Dendritic cell treated with granulocyte-macrophage colony-stimulating factor and Interleukin-4, amounts not matched to agents 40 ng/mL and 50 ng/mL, for 4 days (primary cell): Measurements from ENCODE around the gene DYRK4.

Experiments
- H3K27ac Mint-ChIP-seq: one replicate; pipeline ENCODE4 v1.8.0; 2022; ENCODE audit warnings: mild to moderate bottlenecking, mixed read lengths
- H3K27me3 Mint-ChIP-seq: one replicate; pipeline ENCODE4 v1.8.0; 2022; ENCODE audit warnings: mild to moderate bottlenecking, mixed read lengths
- H3K36me3 Mint-ChIP-seq: one replicate; pipeline ENCODE4 v1.8.0; 2022; ENCODE audit warnings: low read depth, mixed read lengths
- H3K4me1 Mint-ChIP-seq: one replicate; pipeline ENCODE4 v1.8.0; 2022; ENCODE audit warnings: low read depth, mixed read lengths
- H3K4me3 Mint-ChIP-seq: one replicate; pipeline ENCODE4 v1.8.0; 2022; ENCODE audit warnings: mild to moderate bottlenecking, moderate library complexity, mixed read lengths
- H3K9me3 Mint-ChIP-seq: one replicate; pipeline ENCODE4 v1.8.0; 2022; ENCODE audit warnings: mixed read lengths
- intact Hi-C: fragments of 100-400 bp; cut with micrococcal nuclease; formaldehyde crosslinking; loops from one replicate; pipeline ENCODE4 v1.15.0; 2022

DYRK4 gene

DNA sequence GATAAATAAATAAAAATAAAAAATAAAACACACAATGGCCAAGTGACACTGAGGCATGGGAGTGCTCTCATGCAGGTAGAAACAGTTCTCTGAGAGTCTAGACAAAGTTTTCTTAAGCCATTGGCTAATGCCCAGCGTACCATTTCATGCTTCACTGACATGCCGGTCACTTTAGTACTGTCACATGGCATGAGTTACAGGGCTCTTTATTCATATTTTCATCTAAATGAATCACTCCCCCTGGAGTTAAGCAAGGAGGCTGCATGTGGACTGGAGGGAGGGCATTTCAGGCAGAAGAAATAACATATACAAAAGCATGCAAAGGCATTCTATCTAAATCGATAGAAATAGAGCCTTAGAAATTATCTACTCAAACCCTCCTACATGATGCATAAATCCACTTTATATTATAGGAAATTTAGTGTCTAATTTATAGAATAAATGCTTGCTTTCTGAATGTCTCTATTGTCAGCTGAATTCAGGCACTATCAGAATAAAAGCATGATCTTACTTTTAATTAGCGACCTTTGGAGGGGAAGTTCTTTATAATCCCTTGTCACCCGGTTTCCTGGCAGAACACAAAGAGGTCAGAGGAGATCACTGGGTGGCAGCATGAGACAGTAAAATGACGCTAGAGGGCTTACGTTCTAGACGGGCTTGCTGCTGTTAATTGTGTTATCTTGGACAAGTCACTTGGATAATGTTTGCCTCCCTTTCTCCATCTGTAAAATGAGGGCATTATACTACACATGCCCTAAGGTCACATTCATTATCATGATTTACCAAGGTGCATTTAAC is 17.5 kb downstream of the DYRK4 start:
- Mint-ChIP-seq H3K27ac (peak overlapping the region; percentile 25), H3K4me1 (no peaks in the 10 kb centered on the region), H3K9me3 (no peaks in the 10 kb centered on the region), H3K36me3 (no peaks in the 10 kb centered on the region), H3K27me3 (peaks cover 11% of the 10 kb centered on the region), H3K4me3 (no peak overlapping the region)
- intact Hi-C loops, result loop anchor here (1.0 kb wide), 1 partner anchor 179 kb away; no protein-coding TSS in a partner anchor

DNA sequence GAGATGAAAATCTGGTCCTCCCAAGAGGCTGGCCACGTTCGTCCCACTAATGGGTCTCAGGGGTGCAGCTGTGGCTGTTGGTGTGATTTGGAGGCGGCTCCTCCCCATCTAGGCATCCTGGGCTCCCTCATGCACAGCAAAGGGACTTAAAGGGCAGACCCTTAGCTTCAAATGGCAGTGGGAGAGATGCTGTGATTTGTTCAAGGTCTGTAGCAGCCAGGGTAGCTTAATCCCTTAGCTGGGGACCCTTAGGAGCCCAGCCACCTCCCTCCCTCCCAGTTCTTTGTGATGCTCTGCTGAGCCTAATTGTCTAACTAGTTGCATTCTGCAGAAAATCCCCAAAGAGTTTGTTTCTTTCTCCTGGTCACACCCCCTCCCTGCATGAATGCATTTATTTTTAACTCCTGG is 18.3 kb downstream of the DYRK4 start:
- no peak overlapping the region for H3K4me3 Mint-ChIP-seq

DNA sequence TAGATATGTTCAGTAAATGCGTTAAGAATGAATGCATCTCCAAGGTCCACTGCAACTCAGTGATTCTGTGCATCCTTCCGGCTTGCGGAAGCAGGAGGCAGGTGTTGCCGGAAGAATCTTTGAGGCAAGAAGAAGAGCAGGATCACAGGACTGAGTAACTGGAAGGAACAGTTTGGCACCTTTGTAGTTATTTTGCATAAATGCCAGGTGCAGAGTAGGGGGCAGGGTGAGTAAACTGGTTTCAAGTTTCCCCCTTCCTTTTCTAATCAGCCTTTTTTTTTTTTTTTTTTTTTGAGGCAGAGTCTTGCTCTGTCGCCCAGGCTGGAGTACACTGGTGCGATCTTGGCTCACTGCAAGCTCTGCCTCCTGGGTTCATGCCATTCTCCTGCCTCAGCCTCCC is 22.3 kb downstream of the DYRK4 start:
- intact Hi-C loops, result no loop called here
- Mint-ChIP-seq H3K36me3 (no peaks in the 10 kb centered on the region), H3K4me1 (no peaks in the 10 kb centered on the region), H3K27me3 (peaks cover 11% of the 10 kb centered on the region), H3K27ac (no peak overlapping the region), H3K9me3 (no peaks in the 10 kb centered on the region), H3K4me3 (no peak overlapping the region)

More for the DNA sequence above, 18.3 kb downstream of the DYRK4 start:
- H3K4me1 Mint-ChIP-seq, result no peaks in the 10 kb centered on the region
- intact Hi-C loops, result no loop called here
- no peaks in the 10 kb centered on the region for H3K36me3 Mint-ChIP-seq
- H3K9me3 Mint-ChIP-seq, result no peaks in the 10 kb centered on the region
- peaks cover 11% of the 10 kb centered on the region for H3K27me3 Mint-ChIP-seq
- peak overlapping the region; percentile 25 for H3K27ac Mint-ChIP-seq

DNA sequence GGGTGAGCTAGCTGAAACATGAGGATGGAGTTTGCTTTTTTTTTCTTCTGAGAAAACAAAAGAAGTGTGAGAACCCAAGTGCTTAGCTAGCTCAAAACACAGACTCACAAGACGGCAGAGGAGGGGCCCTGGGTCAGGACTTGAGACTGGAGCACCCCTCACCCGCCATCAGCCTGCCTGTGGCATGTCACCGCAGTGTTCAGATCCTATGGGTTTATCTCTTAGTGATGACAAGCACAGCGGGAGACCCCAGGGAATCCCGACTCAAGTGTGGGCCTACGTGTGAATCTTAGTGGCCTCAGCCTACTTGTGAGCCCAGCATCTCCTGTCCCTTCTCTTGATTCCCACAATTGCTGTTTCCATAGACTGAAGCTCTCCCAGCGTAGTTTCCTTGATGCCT is 22.9 kb downstream of the DYRK4 start:
- H3K27me3 Mint-ChIP-seq, result peaks cover 11% of the 10 kb centered on the region
- H3K27ac Mint-ChIP-seq, result no peak overlapping the region
- H3K4me3 Mint-ChIP-seq, result no peak overlapping the region
- no peaks in the 10 kb centered on the region for H3K9me3 Mint-ChIP-seq
- no peaks in the 10 kb centered on the region for H3K36me3 Mint-ChIP-seq
- no peaks in the 10 kb centered on the region for H3K4me1 Mint-ChIP-seq
- intact Hi-C loops, result no loop called here

DNA sequence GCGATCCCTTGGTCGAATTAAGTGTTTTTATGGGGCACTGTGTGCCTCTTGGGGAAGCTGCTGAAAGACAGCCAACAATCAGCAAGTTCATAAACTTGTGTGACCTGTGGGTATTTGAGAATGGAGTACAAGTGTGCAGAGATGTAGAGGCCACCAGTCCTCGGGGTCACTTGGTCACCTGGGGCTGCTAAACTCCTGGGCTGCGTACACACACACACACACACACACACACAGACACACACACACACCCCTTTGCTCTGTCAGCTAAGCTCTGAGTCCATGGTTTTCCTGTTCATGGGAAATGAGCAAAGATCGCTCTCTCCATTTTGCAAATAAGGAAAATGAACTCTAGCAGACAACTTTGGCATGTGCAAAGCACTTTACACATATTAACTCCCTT is 24.5 kb downstream of the DYRK4 start:
- intact Hi-C loops, result no loop called here
- no peak overlapping the region for H3K4me3 Mint-ChIP-seq
- H3K27me3 Mint-ChIP-seq, result peaks cover 8% of the 10 kb centered on the region
- no peaks in the 10 kb centered on the region for H3K36me3 Mint-ChIP-seq
- no peaks in the 10 kb centered on the region for H3K9me3 Mint-ChIP-seq
- H3K4me1 Mint-ChIP-seq, result no peaks in the 10 kb centered on the region
- no peak overlapping the region for H3K27ac Mint-ChIP-seq

DNA sequence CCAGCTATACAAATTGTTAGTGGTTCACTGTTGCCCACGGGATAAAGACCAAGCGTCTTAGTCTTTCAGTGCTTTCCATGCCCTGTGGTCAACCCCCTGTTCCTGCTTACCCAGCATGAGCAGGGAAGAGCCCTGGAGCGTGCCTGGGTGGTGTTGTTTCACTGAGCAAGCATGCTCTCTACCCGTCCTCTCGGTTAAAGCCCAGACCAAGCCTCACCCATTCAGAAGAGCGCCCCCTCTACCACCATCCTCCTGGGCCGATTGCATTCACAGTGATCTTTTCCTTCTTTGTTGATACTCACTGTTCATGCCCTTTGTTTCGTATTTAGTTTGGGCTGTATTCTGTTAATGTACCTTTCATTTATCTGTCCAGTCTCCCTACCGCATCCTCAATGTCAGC is 25.1 kb downstream of the DYRK4 start:
- intact Hi-C loops, result no loop called here
- Mint-ChIP-seq H3K9me3 (no peaks in the 10 kb centered on the region), H3K27me3 (peaks cover 7% of the 10 kb centered on the region), H3K4me1 (no peaks in the 10 kb centered on the region), H3K4me3 (no peak overlapping the region), H3K27ac (no peak overlapping the region), H3K36me3 (no peaks in the 10 kb centered on the region)

DNA sequence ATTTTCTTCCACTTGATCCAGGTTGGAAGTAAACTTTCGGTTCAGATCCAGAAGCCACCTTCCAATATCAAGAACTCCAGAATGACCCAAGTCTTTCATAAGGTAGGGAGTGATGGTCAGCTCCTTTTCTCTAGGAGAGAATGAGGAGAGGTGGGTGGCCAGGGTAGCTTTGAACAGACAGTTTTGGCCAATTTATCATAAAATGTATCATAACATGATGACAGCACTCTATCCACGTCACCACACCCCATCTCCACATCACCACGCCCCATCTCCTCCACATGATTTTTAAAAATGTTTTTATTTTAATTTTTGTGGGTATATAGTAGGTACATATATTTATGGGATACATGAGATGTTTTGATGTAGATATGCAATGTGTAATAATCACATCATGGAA is 26.9 kb downstream of the DYRK4 start:
- H3K9me3 Mint-ChIP-seq, result no peaks in the 10 kb centered on the region
- intact Hi-C loops, result no loop called here
- H3K36me3 Mint-ChIP-seq, result no peaks in the 10 kb centered on the region
- H3K27me3 Mint-ChIP-seq, result peaks cover under 1% of the 10 kb centered on the region
- H3K27ac Mint-ChIP-seq, result no peak overlapping the region
- H3K4me1 Mint-ChIP-seq, result no peaks in the 10 kb centered on the region
- H3K4me3 Mint-ChIP-seq, result no peak overlapping the region

DNA sequence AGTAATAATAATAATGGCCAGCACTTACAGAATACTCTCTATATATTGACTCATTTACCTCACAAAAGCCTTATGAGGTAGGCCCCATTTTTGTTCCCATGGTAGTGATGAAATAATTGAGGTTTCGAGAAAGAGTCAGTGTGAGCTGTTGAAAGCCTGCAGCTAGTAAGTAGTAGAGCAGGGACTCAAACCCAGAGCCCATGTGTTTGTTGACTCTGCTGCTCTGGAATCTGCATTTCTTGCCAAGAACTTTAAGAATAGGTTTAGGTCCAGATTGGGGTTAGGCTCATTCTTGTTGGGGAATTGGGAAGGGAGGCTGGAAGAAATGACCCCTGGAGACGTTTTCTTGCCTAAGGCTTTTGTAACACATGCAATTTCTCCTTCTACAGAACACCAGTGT is 27.9 kb downstream of the DYRK4 start:
- no peaks in the 10 kb centered on the region for H3K4me1 Mint-ChIP-seq
- peaks cover under 1% of the 10 kb centered on the region for H3K27me3 Mint-ChIP-seq
- H3K36me3 Mint-ChIP-seq, result no peaks in the 10 kb centered on the region
- intact Hi-C loops, result no loop called here
- no peak overlapping the region for H3K27ac Mint-ChIP-seq
- no peak overlapping the region for H3K4me3 Mint-ChIP-seq
- H3K9me3 Mint-ChIP-seq, result no peaks in the 10 kb centered on the region

DNA sequence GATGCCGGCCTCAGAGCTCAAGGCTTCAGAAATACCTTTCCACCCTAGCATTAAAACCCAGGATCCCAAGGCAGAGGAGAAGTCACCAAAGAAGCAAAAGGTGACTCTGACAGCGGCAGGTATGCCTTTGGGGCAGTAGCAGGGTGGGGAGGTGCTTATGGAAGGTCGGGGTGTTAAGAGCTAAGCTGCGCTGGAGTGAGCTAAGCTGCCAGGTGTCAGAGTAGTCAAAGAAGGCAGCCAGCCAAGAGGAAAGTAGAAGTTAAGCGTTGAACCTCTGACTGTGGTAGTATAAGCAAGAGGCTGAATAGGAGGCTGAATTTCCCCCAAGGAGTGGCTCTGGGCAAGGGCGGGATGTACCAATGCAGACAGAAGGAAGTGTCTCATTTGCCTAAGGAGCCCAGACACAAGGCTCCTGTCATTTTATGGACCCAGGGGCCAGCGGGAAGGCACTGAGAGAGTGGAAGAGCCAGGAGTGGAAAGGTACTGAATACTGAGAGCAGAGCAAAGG is 29.2 kb downstream of the DYRK4 start:
- Mint-ChIP-seq H3K27ac (no peak overlapping the region), H3K9me3 (no peaks in the 10 kb centered on the region), H3K4me3 (no peak overlapping the region), H3K36me3 (no peaks in the 10 kb centered on the region), H3K27me3 (peaks cover 2% of the 10 kb centered on the region), H3K4me1 (no peaks in the 10 kb centered on the region)
- intact Hi-C loops, result no loop called here

DNA sequence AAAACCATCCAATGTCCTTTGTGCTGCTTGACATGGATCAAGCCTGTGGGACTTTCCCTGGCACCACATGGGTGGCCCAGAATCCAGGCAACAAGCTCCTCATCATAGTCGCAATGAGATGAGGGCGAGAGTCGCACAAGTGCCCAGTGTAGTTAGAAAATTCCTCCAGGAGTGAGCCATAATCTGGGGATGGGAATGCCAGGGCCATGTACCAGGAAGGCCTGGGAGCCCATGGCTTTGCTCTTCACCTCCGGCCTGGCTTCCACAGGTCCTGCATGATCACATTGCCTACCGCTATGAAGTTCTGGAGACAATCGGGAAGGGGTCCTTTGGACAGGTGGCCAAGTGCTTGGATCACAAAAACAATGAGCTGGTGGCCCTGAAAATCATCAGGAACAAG is 33.9 kb downstream of the DYRK4 start:
- Mint-ChIP-seq H3K27ac (no peak overlapping the region), H3K27me3 (peaks cover 2% of the 10 kb centered on the region), H3K4me3 (no peak overlapping the region), H3K36me3 (no peaks in the 10 kb centered on the region), H3K4me1 (no peaks in the 10 kb centered on the region), H3K9me3 (no peaks in the 10 kb centered on the region)
- intact Hi-C loops, result no loop called here

DNA sequence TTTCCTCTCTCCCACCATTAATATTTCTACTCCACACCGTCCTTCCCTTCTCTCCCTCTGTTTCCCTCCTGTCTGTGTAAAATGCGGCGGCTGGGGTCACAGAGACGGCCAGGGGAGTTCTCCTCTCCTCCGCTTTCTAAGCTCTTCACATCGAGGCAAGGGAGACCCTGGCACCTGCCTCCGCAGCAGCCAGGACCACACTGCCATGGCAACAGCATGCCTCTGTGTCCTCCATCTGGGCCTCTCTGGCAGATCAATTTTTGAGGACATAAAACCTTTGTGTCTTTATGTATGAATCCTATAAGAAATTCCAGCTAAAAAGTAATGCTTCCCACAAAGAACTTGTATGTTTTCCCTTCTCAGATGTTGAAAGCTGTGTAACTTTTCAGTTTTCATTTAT is 41.4 kb downstream of the DYRK4 start:
- intact Hi-C loops, result no loop called here
- peaks cover 5% of the 10 kb centered on the region for H3K27me3 Mint-ChIP-seq

DNA sequence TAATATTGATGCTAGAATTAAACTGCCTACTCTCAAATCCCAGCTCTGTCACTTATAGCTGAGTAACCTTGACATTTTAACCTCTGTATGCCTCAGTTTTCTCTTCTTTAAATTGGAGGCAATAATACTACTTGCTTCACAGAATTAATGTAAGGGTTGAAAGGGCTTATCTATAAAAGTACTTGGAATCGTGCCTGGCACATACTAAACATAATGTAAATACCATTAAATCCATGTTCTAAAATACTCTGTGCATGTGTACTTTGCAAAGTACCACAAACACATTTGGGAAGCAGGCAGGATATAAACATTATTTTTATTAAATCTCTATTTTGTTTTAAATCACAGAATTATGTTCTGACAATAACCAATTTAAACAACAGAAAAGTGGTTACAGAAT is 41.9 kb downstream of the DYRK4 start:
- Mint-ChIP-seq H3K4me1 (peaks cover 6% of the 10 kb centered on the region), H3K36me3 (peaks cover 23% of the 10 kb centered on the region), H3K9me3 (no peaks in the 10 kb centered on the region), H3K4me3 (no peak overlapping the region), H3K27me3 (peaks cover 5% of the 10 kb centered on the region), H3K27ac (no peak overlapping the region)
- intact Hi-C loops, result no loop called here

More for the DNA sequence above, 41.4 kb downstream of the DYRK4 start:
- Mint-ChIP-seq H3K9me3 (no peaks in the 10 kb centered on the region), H3K4me1 (peaks cover 6% of the 10 kb centered on the region), H3K36me3 (peaks cover 21% of the 10 kb centered on the region), H3K27ac (no peak overlapping the region), H3K4me3 (no peak overlapping the region)

DNA sequence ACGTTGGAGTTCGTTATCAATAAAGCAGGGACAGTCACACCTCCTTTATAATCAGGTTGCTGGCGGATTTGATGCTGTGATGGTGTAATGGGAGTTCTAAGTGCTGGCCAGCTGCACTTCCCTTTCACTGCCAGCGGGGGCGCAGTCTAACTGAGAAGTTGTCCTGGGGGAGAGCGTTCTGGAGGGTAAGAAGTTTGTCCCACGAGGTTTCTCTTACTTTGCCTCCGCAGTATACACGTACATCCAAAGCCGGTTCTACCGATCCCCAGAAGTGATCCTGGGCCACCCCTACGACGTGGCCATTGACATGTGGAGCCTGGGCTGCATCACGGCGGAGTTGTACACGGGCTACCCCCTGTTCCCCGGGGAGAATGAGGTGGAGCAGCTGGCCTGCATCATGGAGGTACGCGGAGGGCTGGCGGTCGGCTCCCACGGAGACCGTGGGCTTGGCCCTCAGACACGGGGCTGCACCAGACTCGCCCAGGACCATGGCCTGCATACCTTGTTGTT is 42.7 kb downstream of the DYRK4 start:
- Mint-ChIP-seq H3K9me3 (no peaks in the 10 kb centered on the region), H3K27ac (peak overlapping the region; percentile 88), H3K36me3 (peaks cover 27% of the 10 kb centered on the region), H3K27me3 (peaks cover 5% of the 10 kb centered on the region), H3K4me1 (peaks cover 6% of the 10 kb centered on the region), H3K4me3 (peak overlapping the region; percentile 98)
- intact Hi-C loops, result loop anchor here (5.0 kb wide), 1 partner anchor 43 kb away; the partner anchor contains the start of genes AKAP3 and NDUFA9

DNA sequence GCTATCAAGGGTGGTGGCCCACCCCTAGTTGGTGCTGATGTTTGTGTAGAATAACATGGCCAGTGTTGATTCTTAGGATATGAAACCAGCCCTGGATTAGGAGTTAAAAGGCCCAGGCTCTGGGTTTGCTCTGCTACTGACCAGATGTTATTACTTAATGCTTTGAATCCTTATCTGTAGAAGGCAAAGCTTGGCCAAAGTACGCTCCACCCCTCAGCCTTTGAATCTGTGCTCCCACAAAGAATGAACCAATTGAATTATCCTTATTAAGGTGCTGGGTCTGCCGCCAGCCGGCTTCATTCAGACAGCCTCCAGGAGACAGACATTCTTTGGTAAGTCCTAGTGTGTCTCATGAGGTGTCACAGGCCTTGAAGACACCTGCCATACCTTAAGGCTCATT is 45.0 kb downstream of the DYRK4 start:
- H3K36me3 Mint-ChIP-seq, result peaks cover 41% of the 10 kb centered on the region
- H3K4me3 Mint-ChIP-seq, result no peak overlapping the region
- peaks cover 5% of the 10 kb centered on the region for H3K27me3 Mint-ChIP-seq
- no peak overlapping the region for H3K27ac Mint-ChIP-seq
- H3K4me1 Mint-ChIP-seq, result peaks cover 6% of the 10 kb centered on the region
- intact Hi-C loops, result loop anchor here (5.0 kb wide), 1 partner anchor 40 kb away; the partner anchor contains the start of genes AKAP3 and NDUFA9
- H3K9me3 Mint-ChIP-seq, result no peaks in the 10 kb centered on the region
